Right atrium auricular region (tissue), 2 donors: Measurements from ENCODE around the gene CALHM1. TPM values are rescaled to one million over a fixed set of nuclear protein-coding genes. Genes with fewer than 3 reads are reported as not detected.

ENCODE experiments used
- DNase-seq: peaks from one replicate; pipeline ENCODE4 v3.0.0-alpha.2; 2019; ENCODE audit warnings: low spot score
- H3K27ac ChIP-seq, 2 donors: fragments of 200-600 bp; sonication (generic); 1 replicate in 1 of 2; 2 replicates in 1 of 2; pipeline ENCODE4 v1.5.1; 2016 to 2019
- H3K27me3 ChIP-seq, 2 donors: fragments of 200-600 bp; sonication (generic); one replicate each; pipeline versions ENCODE4 v1.5.1 to v1.6.0; 2017 to 2019
- H3K36me3 ChIP-seq: fragments of 200-600 bp; sonication (generic); one replicate; pipeline ENCODE4 v1.5.1; 2016
- H3K4me1 ChIP-seq, 2 donors: fragments of 200-600 bp; sonication (generic); one replicate each; pipeline versions ENCODE4 v1.5.1 to v1.6.0; 2017 to 2019
- H3K4me3 ChIP-seq, 2 donors: fragments of 200-600 bp; sonication (generic); 1 replicate in 1 of 2; 2 replicates in 1 of 2; pipeline ENCODE4 v1.5.1; 2017 to 2019; ENCODE audit warnings: mild to moderate bottlenecking in 1 of 2, moderate library complexity in 1 of 2
- H3K9me3 ChIP-seq, 2 donors: fragments of 200-600 bp; sonication (generic); one replicate each; pipeline ENCODE4 v1.5.1; 2019
- CTCF ChIP-seq, 2 donors: fragments of 200-600 bp; sonication (generic); IDR thresholded peaks; one replicate each; pipeline ENCODE4 v1.5.1; 2019; ENCODE audit warnings: antibody characterized with exemption in 2 of 2
- total RNA-seq, 2 donors: library from RNA; depleted of rRNA; stranded (reverse); fragments of >200 nt; gene quantifications; one replicate each; pipeline ENCODE4 v1.1.0, GENCODE V29; 2016

Gene CALHM1
- total RNA-seq, 2 donors from 2014 or later: not detected

DNA sequence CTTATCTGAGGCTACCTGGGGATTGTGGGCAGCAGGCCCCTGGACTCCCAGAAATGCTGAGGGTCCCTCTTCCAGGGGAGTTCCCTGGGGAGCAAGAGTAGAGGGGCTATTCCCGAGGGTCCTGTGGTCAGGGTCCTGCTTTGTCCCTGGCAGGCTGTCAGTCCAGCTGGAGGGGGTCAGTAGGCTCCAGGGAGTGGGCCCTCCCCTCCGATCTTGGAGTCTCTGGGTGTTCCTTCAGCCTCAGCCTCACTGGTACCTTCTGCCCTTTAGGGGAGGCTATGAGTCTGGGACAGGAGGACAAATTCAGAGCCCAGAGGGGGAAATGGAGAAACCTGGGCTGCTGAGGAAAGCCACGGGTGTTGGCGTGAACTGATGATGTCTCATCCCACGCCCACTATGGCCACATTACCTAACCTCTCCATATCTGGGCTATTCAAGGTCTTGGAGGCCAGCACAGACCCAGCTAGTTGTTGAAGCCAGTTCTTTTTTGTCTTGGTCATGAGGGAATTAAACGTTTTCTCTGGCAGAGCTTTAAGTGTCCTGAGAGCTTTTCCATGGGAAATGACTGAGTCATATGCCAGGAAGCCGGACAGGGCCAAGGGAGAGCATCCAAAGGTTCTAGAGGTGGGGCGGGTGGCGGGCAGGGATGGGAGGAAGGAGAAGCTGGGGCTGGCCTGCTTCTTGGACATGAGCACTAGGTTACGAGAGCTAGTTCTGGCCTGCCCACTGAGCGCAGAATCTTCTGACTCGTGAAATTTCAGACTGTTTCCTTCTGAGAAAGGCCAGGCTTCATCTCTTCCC is 12.7 kb downstream of the CALHM1 start:
- H3K4me1 ChIP-seq: peaks cover 0 to 88% of the 10 kb centered on the region in 2 donors
- peak overlapping the region; percentile 88 to 93 for H3K27ac ChIP-seq
- TF ChIP-seq CTCF (IDR thresholded peaks at IDR 0.05): no peak

GRCh38 chr10:103445366-103445765 is 13.3 kb downstream of the CALHM1 start:
- H3K4me1 ChIP-seq: peaks cover 0 to 84% of the 10 kb centered on the region in 2 donors

More for the DNA sequence above, 12.7 kb downstream of the CALHM1 start:
- Histone ChIP-seq H3K27me3 (no peaks in the 10 kb centered on the region), H3K36me3 (peaks cover 73% of the 10 kb centered on the region), H3K9me3 (no peaks in the 10 kb centered on the region), H3K4me3 (no peak overlapping the region)
- peak; percentile 91 for DNase-seq

GRCh38 chr10:103444478-103444877 is 14.2 kb downstream of the CALHM1 start:
- peaks cover 0 to 75% of the 10 kb centered on the region in 2 donors for H3K4me1 ChIP-seq
- no peak for DNase-seq
- H3K27ac ChIP-seq: peak overlapping the region in 1 of 2 donors; percentile 93
- TF ChIP-seq CTCF (IDR thresholded peaks at IDR 0.05): no peak
- no peaks in the 10 kb centered on the region for H3K9me3 ChIP-seq
- no peaks in the 10 kb centered on the region for H3K27me3 ChIP-seq
- peaks cover 73% of the 10 kb centered on the region for H3K36me3 ChIP-seq
- H3K4me3 ChIP-seq: no peak overlapping the region

More at GRCh38 chr10:103445366-103445765, 13.3 kb downstream of the CALHM1 start:
- H3K9me3 ChIP-seq: no peaks in the 10 kb centered on the region
- H3K36me3 ChIP-seq: peaks cover 79% of the 10 kb centered on the region
- no peak for TF ChIP-seq CTCF (IDR thresholded peaks at IDR 0.05)
- DNase-seq: no peak
- H3K27me3 ChIP-seq: no peaks in the 10 kb centered on the region
- peak overlapping the region; percentile 88 to 93 for H3K27ac ChIP-seq
- H3K4me3 ChIP-seq: no peak overlapping the region

GRCh38 chr10:103443475-103444185 is 15.1 kb downstream of the CALHM1 start:
- no peak for DNase-seq
- H3K36me3 ChIP-seq: peaks cover 76% of the 10 kb centered on the region
- no peak overlapping the region for H3K27ac ChIP-seq
- H3K4me3 ChIP-seq: no peak overlapping the region
- no peaks in the 10 kb centered on the region for H3K27me3 ChIP-seq
- H3K4me1 ChIP-seq: peaks cover 0 to 69% of the 10 kb centered on the region in 2 donors
- TF ChIP-seq CTCF (IDR thresholded peaks at IDR 0.05): no peak
- H3K9me3 ChIP-seq: no peaks in the 10 kb centered on the region

DNA sequence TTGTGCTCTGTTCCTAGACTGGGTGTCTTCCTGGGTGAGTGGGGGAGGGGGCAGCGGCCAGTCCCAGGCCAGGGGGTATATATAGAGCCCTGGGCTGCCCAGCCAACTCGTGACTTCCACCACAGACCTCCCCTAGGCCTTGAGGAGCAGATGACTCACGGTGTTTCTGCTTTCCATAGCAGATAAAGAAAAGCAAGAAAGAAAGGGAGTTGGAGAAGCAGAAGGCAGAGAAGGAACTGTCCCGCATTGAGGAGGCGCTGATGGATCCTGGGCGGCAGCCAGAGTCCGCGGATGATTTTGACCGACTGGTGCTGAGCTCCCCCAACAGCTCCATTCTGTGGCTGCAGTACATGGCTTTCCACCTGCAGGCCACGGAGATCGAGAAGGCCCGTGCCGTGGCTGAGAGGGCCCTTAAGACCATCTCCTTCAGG is 16.7 kb downstream of the CALHM1 start:
- peaks cover 82% of the 10 kb centered on the region for H3K36me3 ChIP-seq
- DNase-seq: peak; percentile 66

More for the DNA sequence above, 16.7 kb downstream of the CALHM1 start:
- Histone ChIP-seq H3K4me3 (no peak overlapping the region), H3K27me3 (no peaks in the 10 kb centered on the region), H3K9me3 (no peaks in the 10 kb centered on the region), H3K4me1 (peaks cover 0 to 54% of the 10 kb centered on the region in 2 donors), H3K27ac (peak overlapping the region; percentile 40 to 41)
- no peak for TF ChIP-seq CTCF (IDR thresholded peaks at IDR 0.05)
